Activated naive CD8-positive, alpha-beta T cell treated with anti-CD3 and anti-CD28 coated beads for 36 hours (primary cell): ENCODE data around the gene CNTLN. TPM values are rescaled to one million over a fixed set of nuclear protein-coding genes. Genes with fewer than 3 reads are reported as not detected.
"Not testable (repeated sequence)": the region's sequence is repeated elsewhere in the genome, so short reads cannot be mapped to it uniquely, and the experiment has no call there.

Experiments
- DNase-seq: peaks from one replicate; pipeline ENCODE4 v3.0.0; 2021
- H3K27ac Mint-ChIP-seq: one replicate; pipeline ENCODE4 v1.8.0; 2022; ENCODE audit warnings: mild to moderate bottlenecking, moderate library complexity, mixed read lengths
- H3K27me3 Mint-ChIP-seq: one replicate; pipeline ENCODE4 v1.8.0; 2022; ENCODE audit warnings: mild to moderate bottlenecking, mixed read lengths
- H3K36me3 Mint-ChIP-seq: one replicate; pipeline ENCODE4 v1.8.0; 2021; ENCODE audit warnings: mild to moderate bottlenecking, mixed read lengths
- H3K4me1 Mint-ChIP-seq: one replicate; pipeline ENCODE4 v1.8.0; 2021; ENCODE audit warnings: mixed read lengths
- H3K4me3 Mint-ChIP-seq: one replicate; pipeline ENCODE4 v1.8.0; 2022; ENCODE audit warnings: mild to moderate bottlenecking, moderate library complexity, mixed read lengths
- H3K9me3 Mint-ChIP-seq: one replicate; pipeline ENCODE4 v1.8.0; 2022; ENCODE audit warnings: mixed read lengths
- total RNA-seq, 2 experiments: library from RNA; stranded (reverse); gene quantifications; one replicate each; pipeline ENCODE4 v1.2.3, GENCODE V29; 2021

The CNTLN gene
- total RNA-seq, 2 experiments from 2014 or later = 0.60 to 0.68 TPM

GRCh38 chr9:17230646-17231045 is 95.8 kb downstream of the CNTLN start:
- Mint-ChIP-seq H3K27me3 (no peaks in the 10 kb centered on the region), H3K27ac (no peak overlapping the region), H3K4me3 (no peak overlapping the region), H3K9me3 (no peaks in the 10 kb centered on the region), H3K4me1 (no peaks in the 10 kb centered on the region), H3K36me3 (no peaks in the 10 kb centered on the region)
- no peak for DNase-seq

- DNase-seq = no peak
- no peaks in the 10 kb centered on the region for H3K36me3 Mint-ChIP-seq
These were observed 101.3 kb downstream of the CNTLN start for GRCh38 chr9:17236147-17236546.

GRCh38 chr9:17246770-17247169 is 111.9 kb downstream of the CNTLN start:
- Mint-ChIP-seq H3K27ac (no peak overlapping the region), H3K4me1 (no peaks in the 10 kb centered on the region), H3K9me3 (peaks cover 25% of the 10 kb centered on the region), H3K4me3 (no peak overlapping the region), H3K27me3 (no peaks in the 10 kb centered on the region), H3K36me3 (no peaks in the 10 kb centered on the region)
- no peak for DNase-seq

More at GRCh38 chr9:17236147-17236546, 101.3 kb downstream of the CNTLN start:
- H3K27ac Mint-ChIP-seq = no peak overlapping the region
- no peaks in the 10 kb centered on the region for H3K4me1 Mint-ChIP-seq
- peaks cover 1% of the 10 kb centered on the region for H3K9me3 Mint-ChIP-seq
- no peak overlapping the region for H3K4me3 Mint-ChIP-seq
- H3K27me3 Mint-ChIP-seq = no peaks in the 10 kb centered on the region

- H3K4me1 Mint-ChIP-seq = no peaks in the 10 kb centered on the region
- no peak for DNase-seq
- no peak overlapping the region for H3K27ac Mint-ChIP-seq
- H3K4me3 Mint-ChIP-seq = no peak overlapping the region
- no peaks in the 10 kb centered on the region for H3K36me3 Mint-ChIP-seq
- H3K9me3 Mint-ChIP-seq = peaks cover 34% of the 10 kb centered on the region
- H3K27me3 Mint-ChIP-seq = no peaks in the 10 kb centered on the region
These were observed 116.3 kb downstream of the CNTLN start for GRCh38 chr9:17251100-17251499.

- H3K27ac Mint-ChIP-seq, H3K4me1 Mint-ChIP-seq, H3K36me3 Mint-ChIP-seq, H3K9me3 Mint-ChIP-seq, DNase-seq, H3K4me3 Mint-ChIP-seq, H3K27me3 Mint-ChIP-seq: not testable (repeated sequence)
These were observed 133.8 kb downstream of the CNTLN start for GRCh38 chr9:17268531-17269188.

GRCh38 chr9:17269799-17270198 is 135.0 kb downstream of the CNTLN start:
- no peaks in the 10 kb centered on the region for H3K4me1 Mint-ChIP-seq
- H3K4me3 Mint-ChIP-seq = no peak overlapping the region
- peaks cover 7% of the 10 kb centered on the region for H3K9me3 Mint-ChIP-seq
- H3K36me3 Mint-ChIP-seq = no peaks in the 10 kb centered on the region
- no peak overlapping the region for H3K27ac Mint-ChIP-seq
- no peak for DNase-seq
- H3K27me3 Mint-ChIP-seq = no peaks in the 10 kb centered on the region

- Mint-ChIP-seq H3K27ac (no peak overlapping the region), H3K9me3 (peaks cover 3% of the 10 kb centered on the region), H3K27me3 (no peaks in the 10 kb centered on the region), H3K4me1 (no peaks in the 10 kb centered on the region), H3K4me3 (no peak overlapping the region), H3K36me3 (no peaks in the 10 kb centered on the region)
- no peak for DNase-seq
These were observed 137.7 kb downstream of the CNTLN start for GRCh38 chr9:17272536-17272935.

- Mint-ChIP-seq H3K36me3 (no peaks in the 10 kb centered on the region), H3K4me3 (no peak overlapping the region), H3K27me3 (no peaks in the 10 kb centered on the region), H3K27ac (no peak overlapping the region), H3K4me1 (no peaks in the 10 kb centered on the region), H3K9me3 (peaks cover 4% of the 10 kb centered on the region)
- no peak for DNase-seq
These were observed 145.6 kb downstream of the CNTLN start for GRCh38 chr9:17280350-17281012.

- H3K27me3 Mint-ChIP-seq, H3K4me1 Mint-ChIP-seq, H3K36me3 Mint-ChIP-seq, H3K27ac Mint-ChIP-seq, H3K4me3 Mint-ChIP-seq, DNase-seq, H3K9me3 Mint-ChIP-seq: not testable (repeated sequence)
These were observed 155.8 kb downstream of the CNTLN start for GRCh38 chr9:17290673-17291072.

- Mint-ChIP-seq H3K36me3 (no peaks in the 10 kb centered on the region), H3K4me1 (no peaks in the 10 kb centered on the region), H3K9me3 (peaks cover 9% of the 10 kb centered on the region), H3K27ac (no peak overlapping the region), H3K27me3 (no peaks in the 10 kb centered on the region), H3K4me3 (no peak overlapping the region)
- no peak for DNase-seq
These were observed 156.9 kb downstream of the CNTLN start for GRCh38 chr9:17291766-17292165.

GRCh38 chr9:17293685-17294084 is 158.8 kb downstream of the CNTLN start:
- Mint-ChIP-seq H3K36me3 (no peaks in the 10 kb centered on the region), H3K9me3 (peaks cover 9% of the 10 kb centered on the region), H3K4me3 (no peak overlapping the region), H3K27me3 (no peaks in the 10 kb centered on the region), H3K27ac (no peak overlapping the region), H3K4me1 (no peaks in the 10 kb centered on the region)
- DNase-seq = no peak

- Mint-ChIP-seq H3K4me1 (no peaks in the 10 kb centered on the region), H3K36me3 (no peaks in the 10 kb centered on the region), H3K4me3 (no peak overlapping the region), H3K27me3 (no peaks in the 10 kb centered on the region), H3K9me3 (peaks cover 9% of the 10 kb centered on the region), H3K27ac (no peak overlapping the region)
- DNase-seq = no peak
These were observed 160.2 kb downstream of the CNTLN start for GRCh38 chr9:17294822-17295624.

GRCh38 chr9:17315341-17315740 is 180.5 kb downstream of the CNTLN start:
- Mint-ChIP-seq H3K27me3 (no peaks in the 10 kb centered on the region), H3K27ac (no peak overlapping the region), H3K4me3 (no peak overlapping the region), H3K9me3 (peaks cover 1% of the 10 kb centered on the region), H3K4me1 (no peaks in the 10 kb centered on the region), H3K36me3 (no peaks in the 10 kb centered on the region)
- DNase-seq = no peak

GRCh38 chr9:17318821-17319320 is 184.0 kb downstream of the CNTLN start:
- Mint-ChIP-seq H3K27ac (no peak overlapping the region), H3K4me1 (no peaks in the 10 kb centered on the region), H3K9me3 (no peaks in the 10 kb centered on the region), H3K4me3 (no peak overlapping the region), H3K27me3 (no peaks in the 10 kb centered on the region), H3K36me3 (no peaks in the 10 kb centered on the region)
- no peak for DNase-seq

- Mint-ChIP-seq H3K27ac (no peak overlapping the region), H3K4me1 (no peaks in the 10 kb centered on the region), H3K4me3 (no peak overlapping the region), H3K9me3 (no peaks in the 10 kb centered on the region), H3K36me3 (no peaks in the 10 kb centered on the region), H3K27me3 (no peaks in the 10 kb centered on the region)
- DNase-seq = no peak
These were observed 185.0 kb downstream of the CNTLN start for GRCh38 chr9:17319864-17320263.
